GM12873 (cell line): Measurements from ENCODE around the gene SMARCB1.

ENCODE experiments used
- CTCF ChIP-seq: IDR thresholded peaks from 2 replicates; pipeline ENCODE4 v1.5.1; 2012; ENCODE audit warnings: low read depth, mild to moderate bottlenecking, moderate library complexity, low read length, control low read depth; ENCODE audit not compliant: insufficient read depth; ENCODE audit errors: missing control alignments

Gene SMARCB1

GRCh38 chr22:23782703-23783102 lies 4.1 kb upstream of the SMARCB1 start:
- TF ChIP-seq CTCF = no peak

- TF ChIP-seq CTCF = no peak
These were observed 3.3 kb upstream of the SMARCB1 start for GRCh38 chr22:23783265-23784150.

GRCh38 chr22:23784215-23784732 lies 2.5 kb upstream of the SMARCB1 start:
- TF ChIP-seq CTCF = no peak

- TF ChIP-seq CTCF = no peak
These were observed 480 bp upstream of the SMARCB1 start for GRCh38 chr22:23786261-23786710.

GRCh38 chr22:23787600-23787896 lies 782 bp downstream of the SMARCB1 start:
- TF ChIP-seq CTCF = no peak

- no peak for TF ChIP-seq CTCF
These were observed 1.1 kb downstream of the SMARCB1 start for GRCh38 chr22:23787910-23788309.

- TF ChIP-seq CTCF = no peak
These were observed 2.4 kb downstream of the SMARCB1 start for GRCh38 chr22:23789121-23789520.
